Measurements from ENCODE around the gene CUL2.
"Not testable (repeated sequence)": the region's sequence is repeated elsewhere in the genome, so short reads cannot be mapped to it uniquely, and the experiment has no call there.

Gene CUL2

DNA sequence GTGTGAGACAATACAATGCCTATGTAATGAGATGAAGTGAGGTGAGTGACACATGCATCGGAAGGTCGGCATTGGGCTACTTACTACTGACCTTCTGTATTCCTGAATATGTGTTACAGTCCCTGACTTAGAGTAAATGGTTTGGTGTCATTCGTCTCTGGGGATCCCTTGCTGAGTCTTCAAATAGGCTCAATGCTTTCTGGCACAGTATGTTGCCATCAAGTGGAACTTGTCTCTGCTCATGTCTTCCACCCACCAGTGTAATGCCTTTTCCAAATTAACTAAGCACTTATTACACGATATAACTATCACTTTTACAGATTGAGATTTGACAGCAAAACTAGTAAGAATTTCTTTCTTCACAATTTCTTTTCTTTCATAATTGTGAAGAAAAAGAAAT, 10.9 kb downstream of the CUL2 start:
- DNase-seq: no peak

DNA sequence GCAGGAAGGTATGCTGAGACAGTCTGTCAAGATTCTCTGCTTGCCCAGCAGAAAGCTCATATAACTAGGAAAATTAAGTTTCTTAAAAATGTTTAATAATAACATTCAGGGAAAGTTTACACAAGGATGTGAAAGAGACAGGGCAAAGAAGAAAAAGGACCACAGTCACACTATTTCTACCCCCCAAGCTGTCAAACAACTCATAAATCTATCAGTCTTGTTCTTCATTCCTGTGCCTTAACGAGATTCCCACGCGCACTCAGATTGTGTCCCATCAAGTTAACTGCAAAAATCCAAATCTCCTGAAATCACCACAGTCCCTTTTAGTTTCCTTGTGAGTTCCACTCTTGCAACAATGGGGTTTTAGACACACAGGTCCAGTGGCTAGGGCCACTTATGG, 14.9 kb downstream of the CUL2 start:
- DNase-seq: no peak

DNA sequence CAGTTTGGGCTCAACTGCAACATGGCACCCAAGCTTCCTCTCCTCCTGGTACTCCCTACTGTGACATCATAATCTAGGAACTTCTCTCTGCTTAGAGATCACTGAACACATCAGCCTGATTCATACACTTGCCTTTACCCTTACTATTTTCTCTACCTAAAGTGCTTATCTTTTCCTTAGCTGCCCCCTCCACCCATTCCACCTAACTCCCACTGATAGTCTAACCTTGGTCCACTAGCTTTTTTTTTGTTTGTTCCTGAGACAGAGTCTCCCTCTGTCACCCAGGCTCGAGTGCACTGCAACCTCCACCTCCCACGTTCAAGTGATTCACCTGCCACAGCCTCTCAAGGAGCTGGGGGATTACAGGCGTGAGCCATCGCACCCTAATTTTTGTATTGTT, 15.9 kb downstream of the CUL2 start:
- no peak for DNase-seq

DNA sequence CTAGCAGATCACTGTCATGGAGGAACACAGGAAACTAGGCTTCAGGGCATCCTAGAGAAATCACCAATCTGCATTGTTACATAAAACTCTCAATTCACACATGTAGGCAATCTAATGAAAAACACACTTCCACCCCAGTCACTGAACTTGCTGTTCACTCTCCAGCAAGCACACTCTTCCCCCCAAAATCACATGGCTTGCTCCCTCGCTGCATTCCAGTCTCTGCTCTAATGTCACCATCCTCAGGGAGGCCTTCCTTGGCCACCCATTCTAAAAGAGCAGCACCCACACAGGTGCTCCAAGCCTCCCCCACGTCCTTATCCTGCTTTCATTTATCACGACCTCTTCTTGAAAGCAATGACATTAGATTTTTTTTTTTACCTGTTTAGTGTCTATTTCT, 19.6 kb downstream of the CUL2 start:
- DNase-seq: no peak

DNA sequence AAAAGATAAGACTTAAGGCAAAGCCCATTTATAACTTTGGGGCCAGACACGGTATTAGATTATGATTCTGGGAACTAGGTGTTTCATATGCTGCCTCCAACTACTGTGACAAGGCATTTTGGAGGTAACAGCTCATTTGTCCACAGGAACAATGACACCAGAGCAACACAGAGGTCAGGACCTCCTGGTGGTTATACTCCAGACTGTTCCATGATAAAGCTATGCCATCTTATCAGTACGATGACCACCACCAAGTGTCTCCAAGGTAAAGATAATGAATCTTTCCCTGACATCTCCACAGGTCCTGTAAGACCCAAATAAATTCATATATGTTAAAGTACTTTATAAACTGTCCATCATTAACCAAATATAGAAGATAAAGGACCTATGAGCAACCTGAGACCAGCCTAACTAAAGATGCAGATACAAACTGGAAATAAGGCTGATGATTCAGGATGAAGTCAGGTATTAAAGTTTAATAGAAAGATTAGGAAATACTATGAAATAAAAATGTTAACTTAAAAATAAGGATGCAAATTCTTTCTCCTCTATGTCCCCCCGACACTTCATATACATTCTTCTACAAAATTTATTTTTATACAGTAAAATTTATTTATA, 26.2 kb downstream of the CUL2 start:
- DNase-seq: no peak

DNA sequence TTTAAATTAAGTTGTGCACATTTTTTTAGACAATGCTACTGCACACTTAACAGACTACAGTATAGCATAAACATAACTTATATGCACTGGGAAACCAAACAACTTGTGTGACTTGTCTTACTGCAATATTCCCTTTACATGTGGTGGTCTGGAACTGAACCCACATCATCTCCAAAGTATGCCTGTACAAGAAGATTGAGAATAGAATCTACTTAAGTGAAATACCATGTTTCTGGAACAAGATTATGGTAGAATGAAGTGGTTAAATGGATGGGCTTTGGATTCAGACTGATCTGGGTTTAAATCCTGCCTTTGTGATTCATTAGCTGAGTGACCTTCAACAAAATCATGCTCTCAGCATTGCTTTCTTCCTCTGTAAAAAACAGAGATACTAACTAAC, 30.7 kb downstream of the CUL2 start:
- no peak for DNase-seq

DNA sequence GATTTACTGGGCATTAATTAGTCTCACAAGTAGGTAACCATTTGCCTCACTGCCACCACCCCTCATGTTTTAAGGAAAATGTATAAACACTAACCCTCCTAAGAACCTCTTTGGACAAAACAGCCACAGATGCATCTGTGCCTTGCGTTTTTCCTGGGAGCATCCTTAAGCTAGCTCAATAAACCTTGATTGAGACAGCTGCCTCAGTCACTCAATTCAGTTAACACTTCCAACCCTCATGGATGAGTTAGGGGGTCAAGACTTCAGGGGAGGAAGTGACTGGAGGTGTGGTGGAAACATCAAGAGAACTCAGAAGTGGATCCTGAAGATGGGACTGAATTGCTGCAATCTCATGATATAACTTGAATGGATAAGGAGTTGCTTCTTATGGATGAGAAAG, 31.5 kb downstream of the CUL2 start:
- DNase-seq: no peak

DNA sequence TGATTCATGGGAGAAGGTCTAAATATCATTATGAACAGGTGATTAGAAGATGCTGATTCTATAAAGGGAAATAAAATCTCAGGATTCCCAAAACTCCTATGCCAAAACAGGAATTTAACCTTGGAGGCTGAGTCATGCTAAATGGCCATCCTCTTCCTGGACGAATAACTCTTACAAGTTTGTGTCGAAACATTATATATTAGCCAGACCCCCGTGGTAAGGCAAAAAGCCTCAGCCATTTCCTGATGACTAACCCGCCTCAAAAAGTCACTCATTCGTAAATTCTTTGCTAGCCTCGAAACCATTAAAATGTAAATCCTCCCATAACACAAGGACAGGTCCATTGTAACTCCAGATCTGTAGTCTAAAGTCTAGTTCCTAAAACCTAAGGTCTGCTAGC, 32.0 kb downstream of the CUL2 start:
- DNase-seq: no peak

DNA sequence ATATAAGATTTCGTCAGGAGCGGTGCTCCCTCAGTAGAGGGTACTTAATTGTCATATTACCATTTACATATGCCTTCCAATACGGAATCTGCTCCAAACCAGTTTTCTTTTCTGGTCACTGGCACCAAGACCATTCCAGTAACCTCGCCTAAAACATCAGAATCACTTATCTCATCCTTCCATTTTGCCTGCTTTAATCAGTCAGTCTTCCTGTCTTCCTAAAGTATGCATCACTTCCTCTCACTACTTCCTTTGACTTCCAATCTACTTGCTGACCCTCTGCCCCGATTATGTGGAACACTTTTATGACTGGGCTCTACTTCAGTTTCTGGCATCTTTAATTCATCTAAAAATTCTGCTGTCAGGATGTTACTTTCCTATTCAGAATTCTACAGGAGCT, 33.5 kb downstream of the CUL2 start:
- no peak for DNase-seq

DNA sequence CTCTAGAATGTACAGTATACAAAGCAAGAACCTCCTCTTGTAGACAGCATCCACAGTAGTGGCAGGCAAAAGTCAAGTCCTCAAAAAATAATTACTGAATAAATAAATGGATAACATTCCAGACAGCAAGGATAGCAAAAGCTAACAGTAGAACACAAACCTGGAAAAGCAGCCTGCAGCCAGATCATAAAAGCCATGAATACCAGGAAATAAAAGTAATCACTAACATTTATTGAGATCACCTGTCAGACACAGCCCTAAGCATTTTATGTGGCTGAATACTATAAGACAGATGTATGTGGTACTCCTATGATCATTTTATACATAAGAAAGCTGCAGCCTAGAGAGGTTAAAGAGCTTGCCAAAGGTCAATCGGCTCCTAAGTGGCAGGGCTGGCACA, 34.0 kb downstream of the CUL2 start:
- no peak for DNase-seq

DNA sequence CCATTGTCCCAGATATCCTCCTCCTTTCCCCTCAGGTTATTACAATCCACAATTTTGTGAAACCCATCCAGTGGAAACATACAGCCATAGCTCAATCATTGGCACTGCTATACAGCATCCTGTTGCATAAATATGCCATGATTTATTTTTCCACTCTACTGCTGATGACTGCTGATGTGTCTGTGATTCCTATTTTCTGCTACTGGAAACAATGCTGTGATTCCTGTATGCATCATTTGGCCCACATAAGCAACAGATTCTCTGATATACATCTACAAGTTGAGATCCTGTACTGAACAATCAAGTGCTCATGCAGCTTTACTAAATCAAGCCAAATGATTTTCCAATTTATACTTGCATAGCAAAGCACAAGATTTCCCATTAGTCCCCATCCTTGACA, 39.6 kb downstream of the CUL2 start:
- DNase-seq: no peak

DNA sequence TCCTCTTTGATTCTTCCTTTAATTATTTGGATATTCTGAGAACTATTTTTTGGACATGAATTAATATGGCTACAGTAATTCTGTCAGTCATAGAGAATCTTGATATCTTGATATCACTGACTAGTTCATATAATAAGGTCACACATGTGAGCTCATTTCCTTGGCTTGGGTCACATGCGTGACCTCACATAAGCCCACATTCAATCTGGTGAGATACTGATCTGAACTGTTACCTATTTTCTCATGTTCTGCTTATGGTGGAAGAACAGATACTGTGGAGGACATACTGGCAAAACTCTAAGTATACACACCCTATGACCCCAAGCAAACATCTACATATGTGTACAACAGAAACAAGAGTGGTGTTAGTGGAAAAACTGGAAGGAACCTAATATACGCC, 44.1 kb downstream of the CUL2 start:
- DNase-seq: no peak

DNA sequence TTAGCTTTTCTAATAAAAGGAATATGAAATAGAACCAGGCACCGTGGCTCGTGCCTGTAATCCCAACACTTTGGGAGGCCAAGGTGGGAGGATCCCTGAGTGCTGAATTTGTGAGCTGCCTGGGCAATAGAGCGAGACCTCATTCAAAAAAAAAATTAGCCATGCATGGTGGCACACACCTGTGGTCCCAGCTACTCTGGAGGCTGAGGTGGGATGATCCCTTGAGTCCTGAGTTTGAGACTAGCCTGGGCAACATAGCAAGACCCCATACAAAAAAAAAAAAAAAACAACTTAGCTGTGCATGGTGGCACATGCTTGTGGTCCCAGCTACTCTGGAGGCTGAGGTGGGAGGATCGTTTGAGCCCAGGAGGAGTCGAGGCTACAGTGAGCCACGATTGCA, 44.9 kb downstream of the CUL2 start:
- DNase-seq: not testable (repeated sequence)

DNA sequence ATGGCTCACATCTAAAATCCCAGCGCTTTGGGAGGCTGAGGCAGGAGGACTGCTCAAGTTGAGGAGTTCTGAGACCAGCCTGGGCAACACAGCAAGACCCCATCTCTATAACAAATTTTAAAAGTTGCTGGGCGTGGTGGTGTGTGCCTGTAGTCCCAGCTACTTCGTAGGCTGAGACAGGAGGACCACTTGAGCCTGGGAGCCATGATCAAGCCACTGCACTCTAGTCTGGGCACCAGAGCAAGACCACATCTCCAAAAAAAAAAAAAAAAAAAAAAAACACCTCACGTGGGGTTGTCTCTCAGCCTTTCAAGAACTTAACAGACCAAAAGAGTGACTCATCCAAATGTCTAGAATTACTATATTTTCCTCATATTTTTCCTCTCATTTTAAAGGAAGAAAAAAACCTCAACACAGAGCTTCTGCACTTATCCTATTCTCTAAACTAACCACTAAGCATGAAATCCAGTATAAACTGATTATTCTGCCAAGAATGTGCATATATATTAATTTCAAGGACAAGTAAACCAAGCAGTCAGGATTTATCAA, 46.3 kb downstream of the CUL2 start:
- no peak for DNase-seq

DNA sequence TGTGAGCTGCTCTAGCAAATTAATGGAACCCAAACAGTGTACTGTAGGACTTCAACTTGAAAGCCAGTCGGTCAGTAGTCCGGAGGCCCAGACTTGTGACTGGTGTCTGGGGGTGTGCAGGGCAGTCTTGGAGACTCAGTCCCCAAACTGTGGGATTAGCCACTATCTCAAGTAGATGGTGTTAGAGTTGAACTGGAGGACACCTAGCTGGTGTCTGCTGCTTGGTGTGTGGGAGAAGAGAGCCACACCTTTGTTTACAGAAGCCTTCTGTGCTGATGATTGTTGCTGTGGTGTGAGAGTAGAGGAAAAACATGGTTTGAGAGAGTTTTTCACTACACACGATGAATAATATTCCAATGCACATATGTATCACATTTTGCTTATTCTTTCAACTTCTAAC, 47.4 kb downstream of the CUL2 start:
- DNase-seq: no peak

DNA sequence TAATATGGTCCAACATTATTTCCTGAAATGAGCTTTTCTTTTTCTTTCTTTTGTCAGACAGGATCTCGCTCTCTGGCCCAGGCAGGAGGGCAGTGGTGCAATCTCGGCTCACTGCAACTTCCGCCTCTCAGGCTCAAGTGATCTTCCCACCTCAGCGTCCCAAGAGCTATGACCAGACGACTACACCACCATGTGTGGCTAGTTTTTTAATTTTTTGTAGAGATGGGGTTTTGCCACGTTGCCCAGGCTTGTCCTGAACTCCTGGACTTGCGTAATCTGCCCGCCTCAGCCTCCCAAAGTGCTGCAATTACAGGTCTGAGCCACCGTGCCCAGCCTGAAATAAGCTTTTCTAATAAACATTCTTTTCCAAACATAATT, 48.6 kb downstream of the CUL2 start:
- DNase-seq: no peak

DNA sequence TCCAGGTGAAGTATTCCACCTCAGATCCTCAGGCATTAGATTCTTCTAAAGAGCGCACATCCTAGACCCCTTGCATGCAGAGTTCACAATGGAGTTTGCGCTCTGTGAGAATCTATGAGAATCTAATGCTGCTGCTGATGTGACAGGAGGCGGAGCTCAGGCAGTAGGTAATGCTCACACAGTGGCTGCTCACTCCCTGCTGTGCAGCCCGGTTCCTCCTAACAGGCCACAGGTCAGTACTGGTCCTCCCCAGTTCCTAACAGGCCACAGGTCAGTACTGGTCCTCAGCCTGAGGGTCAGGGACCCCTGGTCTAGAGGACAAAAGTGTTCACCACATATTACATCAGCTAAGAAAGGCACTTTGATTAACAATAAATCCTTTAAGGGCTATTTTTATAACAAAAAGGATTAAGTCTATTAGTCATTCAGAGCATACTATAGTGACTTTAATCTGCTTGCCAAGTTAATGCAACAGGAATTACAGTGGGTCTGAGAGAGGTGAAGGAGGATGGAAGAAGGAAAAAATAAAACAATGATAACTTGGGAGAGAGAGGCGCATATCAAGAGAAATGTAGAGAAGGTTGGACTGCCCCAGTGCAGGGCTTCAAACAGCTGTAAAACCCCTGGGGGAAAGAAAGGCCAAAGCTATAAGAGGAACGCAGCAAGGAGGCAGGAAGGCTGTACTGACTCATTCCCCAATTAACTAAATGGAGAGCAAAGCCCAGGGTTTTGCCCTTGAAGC, 49.2 kb downstream of the CUL2 start:
- DNase-seq: no peak

DNA sequence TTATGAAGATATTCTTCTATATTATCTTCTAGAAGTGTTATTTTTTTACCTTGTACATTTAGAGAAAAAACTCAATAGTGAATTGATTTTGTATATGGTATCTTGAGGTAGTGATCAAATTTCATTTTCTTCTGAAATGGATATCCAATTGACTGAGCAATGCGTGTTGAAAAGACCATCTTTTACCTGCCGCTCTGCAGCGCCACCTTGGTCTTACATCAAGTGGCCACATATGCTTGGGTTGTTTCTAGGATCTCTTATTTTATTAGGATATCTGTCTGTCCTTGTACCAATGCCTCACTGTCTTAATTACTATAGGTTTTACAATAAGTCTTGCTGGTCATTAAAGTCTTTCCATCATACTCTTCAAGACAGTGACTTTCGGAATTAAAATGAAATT, 53.0 kb downstream of the CUL2 start:
- no peak for DNase-seq

DNA sequence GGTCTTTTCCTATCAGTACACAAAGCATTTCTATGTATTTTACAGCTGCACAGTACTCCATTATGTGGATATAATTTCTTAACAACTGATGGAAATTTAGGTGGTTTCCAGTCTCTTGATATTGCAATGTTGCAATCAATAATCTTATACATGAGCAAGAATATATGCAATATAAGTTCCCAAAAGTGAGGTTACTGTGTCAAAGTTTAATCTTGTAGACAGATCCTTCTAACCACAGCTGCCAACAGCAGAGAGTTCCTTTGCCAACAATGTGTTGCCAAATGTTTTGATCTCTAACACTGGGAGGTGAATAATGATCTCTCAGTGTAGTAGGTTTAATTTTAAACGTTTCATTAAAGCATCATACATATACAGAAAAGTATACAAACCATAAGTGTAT, 54.5 kb downstream of the CUL2 start:
- DNase-seq: no peak

DNA sequence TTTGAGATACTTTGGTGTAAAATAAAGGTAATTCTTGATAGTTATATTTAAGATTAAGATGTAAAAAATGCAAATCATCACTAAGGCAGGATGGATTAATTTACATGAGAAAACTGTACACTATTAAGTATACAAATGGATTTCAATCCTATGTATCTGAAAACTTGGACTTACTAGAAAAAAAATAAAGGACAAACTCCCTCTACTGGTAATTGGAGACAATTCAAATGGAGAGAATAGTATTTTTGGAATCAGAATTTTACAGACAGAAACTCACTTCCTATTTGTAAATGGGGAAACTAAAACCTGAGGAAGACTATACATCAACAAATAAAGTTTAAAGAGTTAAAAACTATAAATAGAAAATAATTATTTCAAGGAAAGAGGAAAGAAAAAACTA, 62.6 kb downstream of the CUL2 start:
- no peak for DNase-seq

DNA sequence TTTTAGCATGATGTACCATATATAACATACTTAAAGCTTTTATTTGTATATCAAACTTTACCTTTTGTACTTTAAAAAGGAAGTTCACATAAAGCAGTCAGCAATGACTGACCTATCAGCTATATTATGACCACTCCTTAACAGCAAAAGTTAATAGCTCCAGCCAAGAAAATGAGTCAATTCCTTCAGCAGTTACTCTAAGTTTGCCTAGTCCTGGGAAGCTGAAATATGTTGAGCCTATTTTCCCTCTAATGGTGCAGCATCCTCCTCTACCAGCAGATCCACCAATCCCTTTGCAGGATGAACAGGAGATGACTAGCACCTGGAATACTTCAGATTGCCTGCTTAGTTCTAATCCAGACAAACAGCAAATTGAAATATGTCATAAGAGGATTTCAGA, 64.2 kb downstream of the CUL2 start:
- no peak for DNase-seq

DNA sequence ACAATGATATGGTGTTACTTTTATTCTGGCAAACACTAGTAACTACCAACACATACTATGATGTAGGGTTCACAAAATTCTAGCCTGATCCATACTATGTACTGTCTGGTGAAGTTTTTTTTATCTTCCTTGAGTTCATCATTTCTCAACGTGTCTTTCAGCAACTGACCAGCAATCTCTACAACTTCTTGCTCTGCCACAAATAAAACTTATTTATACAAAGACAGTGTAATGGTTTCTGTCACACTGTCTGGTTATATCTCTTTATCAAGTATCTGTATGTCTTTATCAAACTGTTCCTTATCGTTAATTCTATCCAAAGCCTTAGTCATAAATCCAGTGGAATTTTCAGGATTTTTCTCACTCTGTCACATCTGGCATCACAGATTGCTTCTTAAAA, 69.7 kb downstream of the CUL2 start:
- no peak for DNase-seq

DNA sequence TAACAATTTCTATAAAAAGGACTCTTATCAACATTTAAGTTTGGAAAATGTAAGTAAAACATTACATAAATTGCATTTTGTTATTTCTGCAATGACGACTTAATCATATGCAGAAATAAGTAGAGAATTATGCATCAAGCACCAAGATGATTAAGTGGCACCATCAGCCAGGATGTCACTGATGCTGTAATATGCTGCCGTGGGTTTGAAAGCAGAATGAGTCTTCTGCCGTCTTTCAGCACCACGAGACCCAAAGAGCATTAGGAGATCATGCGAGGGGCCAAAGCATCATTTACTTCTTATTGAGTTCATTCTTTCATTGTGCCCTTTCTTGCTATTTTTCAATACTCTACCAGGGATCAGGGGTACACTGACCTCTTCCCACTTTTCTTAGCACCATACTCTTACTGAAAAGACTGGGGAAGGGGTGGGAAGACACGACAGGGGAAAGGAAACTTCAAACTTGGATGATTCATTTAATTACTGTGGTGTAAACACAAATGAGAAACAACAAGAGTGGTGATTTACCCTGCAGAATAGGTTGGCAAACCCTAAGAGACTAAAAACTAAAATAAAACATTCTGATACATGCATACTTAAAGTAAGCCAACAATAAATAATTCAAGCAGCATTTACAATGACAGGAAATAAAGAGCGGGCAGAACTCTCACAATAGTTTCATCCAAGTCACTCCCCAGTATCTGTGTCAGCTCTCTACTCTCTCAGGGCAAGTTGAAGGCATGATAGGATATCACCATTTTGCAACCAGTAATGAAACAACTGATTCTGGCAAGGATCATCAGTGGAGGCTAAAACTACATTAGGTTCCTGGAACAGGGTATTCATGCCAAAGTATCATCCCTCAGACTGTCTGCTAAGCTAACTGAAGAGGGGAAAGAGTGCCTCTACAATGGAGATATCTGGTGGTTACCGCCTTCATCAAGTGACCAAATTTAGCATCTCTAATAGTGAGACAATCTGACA, 70.8 kb downstream of the CUL2 start:
- no peak for DNase-seq

DNA sequence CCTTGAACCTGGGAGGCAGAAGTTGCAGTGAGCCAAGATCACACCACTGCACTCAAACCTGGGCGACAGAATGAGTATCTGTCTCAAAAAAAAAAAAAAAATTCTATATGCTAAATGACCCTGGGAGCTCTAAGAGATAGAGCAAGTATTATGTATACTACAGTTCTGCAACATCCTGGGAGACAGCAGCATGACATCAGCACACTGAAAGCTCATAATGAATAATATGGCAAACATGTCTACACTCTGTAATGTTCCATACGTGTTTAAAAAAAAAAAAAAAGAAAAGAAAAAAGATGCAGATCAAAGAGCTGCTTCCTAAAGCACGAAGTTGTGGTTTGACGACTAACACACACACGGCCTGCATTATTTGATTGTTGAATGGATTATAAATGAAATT, 72.5 kb downstream of the CUL2 start:
- no peak for DNase-seq

Data from CD4-positive, alpha-beta T cell treated with Interleukin-21 for 1 hour (primary cell).